HepG2 (cell line): ENCODE measurements around the gene ERBB4. TPM values are rescaled to one million over a fixed set of nuclear protein-coding genes. Genes with fewer than 3 reads are reported as not detected.

Experiments used
- ATAC-seq: fragments of 200-7000 bp; cut with Tn5 transposase; 3 replicates; pipeline ENCODE4 v1.9.1; 2020; ENCODE audit warnings: mild to moderate bottlenecking, moderate library complexity
- BruUV-seq: library from RNA; stranded (reverse); fragments of 400-500 nt; replicated peaks from 2 replicates; lab custom pipeline; 2021; lab: Mats Ljungman, UMichigan
- CTCF ChIA-PET: fragments of 300-600 bp; formaldehyde crosslinking; extraction: SDS; loops from one replicate; lab custom pipeline; 2021; ENCODE audit warnings: low total read pairs, inconsistent platforms, low intra/inter-chr PET ratio; lab: Yijun Ruan, JAX
- POLR2A ChIA-PET: fragments of 350-600 bp; sonication (Branson Sonifier 250); formaldehyde crosslinking; loops from one replicate; lab custom pipeline; 2020; ENCODE audit warnings: antibody characterized with exemption, inconsistent platforms; lab: Yijun Ruan, JAX
- DNase-seq: peaks from one replicate; pipeline ENCODE4 v3.0.0-alpha.2; 2015; ENCODE audit warnings: low spot score
- FAIRE-seq: peaks from 3 replicates; lab custom pipeline; 2011; peaks lifted over from hg19 to GRCh38; lab: Jason Lieb, UNC
- H2AFZ ChIP-seq: one replicate; pipeline ENCODE4 v1.6.1; 2011; ENCODE audit warnings: low read length, inconsistent platforms
- H3K27ac ChIP-seq: fragments of 300-600 bp; 3 replicates; pipeline ENCODE4 v1.8.0; 2011; ENCODE audit warnings: mixed run types, mild to moderate bottlenecking, mixed read lengths, low read length, inconsistent platforms; ENCODE audit not compliant: insufficient read depth; ENCODE audit errors: extremely low read length
- H3K27me3 ChIP-seq, 2 experiments: fragments of 200-600 bp in 1 of 2; 2 replicates in 1 of 2; 3 replicates in 1 of 2; pipeline versions ENCODE4 v1.6.0 to v1.8.0; 2011; ENCODE audit warnings: low read length in 2 of 2, mild to moderate bottlenecking in 2 of 2, moderate library complexity in 2 of 2, inconsistent platforms in 1 of 2; ENCODE audit not compliant: insufficient read depth in 2 of 2, control insufficient read depth in 1 of 2
- H3K36me3 ChIP-seq, 2 experiments: fragments of 200-600 bp in 1 of 2; replicated peaks in 1 of 2; 2 replicates in 1 of 2; 3 replicates in 1 of 2; pipeline versions ENCODE4 v1.5.1 to v1.8.0; 2011; ENCODE audit warnings: low read length in 2 of 2, inconsistent platforms in 1 of 2; ENCODE audit not compliant: insufficient read depth in 2 of 2, control insufficient read depth in 1 of 2
- H3K4me1 ChIP-seq: 2 replicates; pipeline ENCODE4 v1.5.1; 2012; ENCODE audit warnings: low read length, inconsistent platforms; ENCODE audit not compliant: insufficient read depth
- H3K4me2 ChIP-seq: 2 replicates; pipeline ENCODE4 v1.6.0; 2011; ENCODE audit warnings: low read depth, low read length, inconsistent platforms
- H3K4me3 ChIP-seq, 3 experiments: fragments of 200-600 bp in 1 of 3; sonication (generic), shearing (Covaris generic) in 1 of 3; replicated peaks in 1 of 3; 2 replicates each; pipeline ENCODE4 v1.5.1; 2011 to 2016; ENCODE audit warnings: low read length in 3 of 3, inconsistent platforms in 2 of 3, low read depth in 2 of 3, mild to moderate bottlenecking in 2 of 3, control low read depth in 1 of 3, mixed read lengths in 1 of 3; ENCODE audit not compliant: insufficient read depth in 1 of 3
- H3K79me2 ChIP-seq: one replicate; pipeline ENCODE4 v1.6.1; 2011; ENCODE audit warnings: low read length, inconsistent platforms; ENCODE audit not compliant: insufficient read depth
- H3K9ac ChIP-seq: 2 replicates; pipeline ENCODE4 v1.6.0; 2011; ENCODE audit warnings: mild to moderate bottlenecking, low read depth, low read length, inconsistent platforms; ENCODE audit not compliant: insufficient read depth
- H3K9me3 ChIP-seq: 2 replicates; pipeline ENCODE4 v1.5.1; 2012; ENCODE audit warnings: mild to moderate bottlenecking, low read length
- H4K20me1 ChIP-seq: 2 replicates; pipeline ENCODE4 v1.6.0; 2011; ENCODE audit warnings: inconsistent platforms, mild to moderate bottlenecking, low read length, moderate library complexity; ENCODE audit not compliant: insufficient read depth
- AFF4 ChIP-seq: sonication (generic); formaldehyde crosslinking; IDR thresholded peaks from 2 replicates; pipeline ENCODE4 v1.4.0; 2020; ENCODE audit warnings: missing genetic modification reagents
- JUNB ChIP-seq: sonication (generic); formaldehyde crosslinking; IDR thresholded peaks from 2 replicates; pipeline ENCODE4 v1.8.0; 2022; ENCODE audit warnings: missing genetic modification reagents, mild to moderate bottlenecking, borderline replicate concordance
- NR2F2 ChIP-seq: IDR thresholded peaks from 2 replicates; pipeline ENCODE4 v1.6.1; 2012; ENCODE audit warnings: low read depth, inconsistent platforms, borderline replicate concordance
- RBM39 ChIP-seq: fragments of 200-400 bp; formaldehyde crosslinking; IDR thresholded peaks from one replicate; pipeline ENCODE4 v1.6.1; 2018; ENCODE audit warnings: antibody characterized with exemption, mild to moderate bottlenecking, low read depth, low read length; ENCODE audit not compliant: poor library complexity, severe bottlenecking
- SALL2 ChIP-seq: sonication (generic); formaldehyde crosslinking; IDR thresholded peaks from 2 replicates; pipeline ENCODE4 v1.8.1; 2023; ENCODE audit warnings: mild to moderate bottlenecking, missing genetic modification reagents, inconsistent platforms
- SATB2 ChIP-seq: sonication (generic); formaldehyde crosslinking; IDR thresholded peaks from 2 replicates; pipeline ENCODE4 v1.5.0; 2020; ENCODE audit warnings: missing genetic modification reagents
- SRSF9 ChIP-seq: fragments of 200-400 bp; formaldehyde crosslinking; IDR thresholded peaks from 2 replicates; pipeline ENCODE4 v1.6.1; 2018; ENCODE audit warnings: borderline replicate concordance, mild to moderate bottlenecking, low read depth, low read length; ENCODE audit not compliant: insufficient read depth, poor library complexity, severe bottlenecking
- TAF15 ChIP-seq: fragments of 200-400 bp; formaldehyde crosslinking; IDR thresholded peaks from one replicate; pipeline ENCODE4 v1.6.1; 2018; ENCODE audit warnings: mild to moderate bottlenecking, low read depth, low read length; ENCODE audit not compliant: poor library complexity, severe bottlenecking
- TGIF2 ChIP-seq: IDR thresholded peaks from 2 replicates; pipeline ENCODE4 v1.6.1; 2016; ENCODE audit warnings: control low read depth, missing compliant biosample characterization
- ZBTB34 ChIP-seq: sonication (generic); formaldehyde crosslinking; IDR thresholded peaks from 2 replicates; pipeline ENCODE4 v1.8.0; 2022; ENCODE audit warnings: mild to moderate bottlenecking, missing genetic modification reagents
- ZNF276 ChIP-seq: sonication (generic); formaldehyde crosslinking; IDR thresholded peaks from 2 replicates; pipeline ENCODE4 v1.4.0; 2020; ENCODE audit warnings: mild to moderate bottlenecking, low read depth, missing genetic modification reagents
- ZNF432 ChIP-seq: sonication (generic); formaldehyde crosslinking; IDR thresholded peaks from 2 replicates; pipeline ENCODE4 v1.5.0; 2020; ENCODE audit warnings: missing genetic modification reagents, mild to moderate bottlenecking, borderline replicate concordance
- ZNF557 ChIP-seq: sonication (generic); formaldehyde crosslinking; IDR thresholded peaks from 2 replicates; pipeline ENCODE4 v1.4.0; 2020; ENCODE audit warnings: missing genetic modification reagents
- ZNF597 ChIP-seq: sonication (generic); formaldehyde crosslinking; IDR thresholded peaks from 2 replicates; pipeline ENCODE4 v1.5.0; 2020; ENCODE audit warnings: missing genetic modification reagents
- ZNF784 ChIP-seq: sonication (generic); formaldehyde crosslinking; IDR thresholded peaks from 2 replicates; pipeline ENCODE4 v1.5.1; 2020; ENCODE audit warnings: missing genetic modification reagents, mild to moderate bottlenecking, borderline replicate concordance
- WGBS: methylation state at CpG from one replicate; pipeline ENCODE4 v1.1.6; 2017; ENCODE audit warnings: low lambda C conversion rate; 5-methylcytosine and 5-hydroxymethylcytosine counted together
- in situ Hi-C: cut with HindIII; loops from 2 replicates; pipeline ENCODE4 v1.10.0; 2017; ENCODE audit warnings: low pct_unique_long_range_greater_than_20kb; ENCODE audit not compliant: extremely low pct_ligation_motif_present
- intact Hi-C: fragments of 100-400 bp; cut with micrococcal nuclease; formaldehyde crosslinking; loops from one replicate; pipeline ENCODE4 v1.10.0; 2022; ENCODE audit not compliant: unreplicated experiment
- polyA plus RNA-seq, 8 experiments: library from polyadenylated mRNA; depleted of rRNA in 3 of 8; stranded (reverse) in 7 of 8; unstranded in 1 of 8; fragments of >200 nt; fragmentation: Illumina TruSeq in 4 of 8; extraction: Trizol in 4 of 8; gene quantifications; 2 replicates each; pipeline versions ENCODE4 v1.2.1 to v1.2.3, GENCODE V29; 2011 to 2016; ENCODE audit warnings: low read depth in 4 of 8, missing spikeins in 1 of 8, mixed read lengths in 1 of 8; ENCODE audit not compliant: insufficient read depth in 1 of 8
- total RNA-seq, 5 experiments: library from RNA; depleted of rRNA; stranded (reverse); fragments of >200 nt; fragmentation: Illumina TruSeq; extraction: Trizol; gene quantifications; 2 replicates each; pipeline ENCODE4 v1.2.3, GENCODE V29; 2016; ENCODE audit warnings: low read depth in 1 of 5

Gene ERBB4
- total and polyA plus RNA-seq, 2 of the 13 experiments (the other 11 are each of a cell fraction or from before 2014, with no cell fraction given): not detected

- Histone ChIP-seq H3K4me3 (no peak overlapping the region), H3K4me2 (no peak overlapping the region), H2AFZ (peak overlapping the region; percentile 23), H3K27me3 (no peaks in the 10 kb centered on the region), H3K9ac (no peak overlapping the region), H3K36me3 (no peaks in the 10 kb centered on the region), H4K20me1 (no peaks in the 10 kb centered on the region), H3K79me2 (no peaks in the 10 kb centered on the region), H3K4me1 (no peaks in the 10 kb centered on the region), H3K9me3 (peaks cover 7% of the 10 kb centered on the region; the same call in 1 of the 2 replicates), H3K27ac (no peak overlapping the region)
- 7% methylated on average over 3 of the region's 3 CpGs for WGBS
- ATAC-seq (no peak), FAIRE-seq (no peak), DNase-seq (no peak)
- in situ Hi-C loops: no loop called here
- ChIA-PET CTCF (no interaction called here), POLR2A (no interaction called here)
- intact Hi-C loops: no loop called here
- BruUV-seq: no TSS peak
- TF ChIP-seq ZNF276 (CRISPR knock-in tag) (no peak), SATB2 (no peak), TGIF2 (CRISPR knock-in tag) (no peak), RBM39 (no peak), AFF4 (CRISPR knock-in tag) (no peak), TAF15 (no peak), ZNF597 (CRISPR knock-in tag) (no peak), ZNF557 (CRISPR knock-in tag) (no peak), ZNF432 (CRISPR knock-in tag) (no peak), ZNF784 (no peak), NR2F2 (no peak), SALL2 (CRISPR knock-in tag) (no peak), SRSF9 (no peak), JUNB (CRISPR knock-in tag) (no peak), ZBTB34 (CRISPR knock-in tag) (no peak)
Measured at GRCh38 chr2:211564441-211564840, 974.2 kb downstream of the ERBB4 start.
